ENCODE measurements around the gene STX7. TPM values are rescaled to one million over a fixed set of nuclear protein-coding genes. Genes with fewer than 3 reads are reported as not detected.

STX7 gene
- total RNA-seq, 1 experiment from 2014 or later = 25.6 TPM

DNA sequence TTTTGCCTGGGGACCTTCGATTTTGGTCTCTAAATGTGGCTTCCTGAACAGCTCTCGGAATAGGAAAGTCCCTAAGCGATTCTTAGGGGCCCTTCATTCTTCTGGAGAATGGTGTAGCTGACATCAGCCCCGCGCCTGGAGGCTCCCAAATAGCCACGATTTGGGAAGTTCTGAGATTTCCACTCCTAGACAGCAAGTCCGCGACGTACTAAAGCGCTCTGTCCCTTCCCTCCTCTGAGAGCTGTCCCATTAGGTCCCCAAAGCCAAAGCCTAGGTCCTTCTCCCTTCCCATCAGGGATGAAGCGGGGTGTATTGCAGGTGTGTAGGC is 112.4 kb downstream of the STX7 start:
- no peak overlapping the region for H3K27ac Mint-ChIP-seq
- peak overlapping the region; percentile 83 for H3K4me3 Mint-ChIP-seq
- no peaks in the 10 kb centered on the region for H3K36me3 Mint-ChIP-seq
- H3K4me1 Mint-ChIP-seq = peaks cover 20% of the 10 kb centered on the region
- peak; percentile 30 for ATAC-seq
- ChIA-PET CTCF (interaction anchor here (1.2 kb wide), 1 partner anchor 120 kb away, joined by 8 read pairs; no protein-coding TSS in a partner anchor), POLR2A (interaction anchor here (0.6 kb wide), 2 partner anchors 270 to 514 kb away, joined by 3 to 11 read pairs; no protein-coding TSS in a partner anchor)
- peaks cover under 1% of the 10 kb centered on the region for H3K9me3 Mint-ChIP-seq
- TF ChIP-seq HMGA2 (CRISPR knock-in tag; IDR thresholded peaks at IDR 0.05) (no peak), ZNF423 (CRISPR knock-in tag; IDR thresholded peaks at IDR 0.05) (no peak), CREM (CRISPR knock-in tag; IDR thresholded peaks at IDR 0.05) (no peak), ZNF671 (CRISPR knock-in tag; IDR thresholded peaks at IDR 0.05) (no peak), IRF2 (CRISPR knock-in tag; IDR thresholded peaks at IDR 0.05; ENCODE audit: borderline replicate concordance, low read depth) (no peak)
- TF ChIP-seq, protein P1, sequence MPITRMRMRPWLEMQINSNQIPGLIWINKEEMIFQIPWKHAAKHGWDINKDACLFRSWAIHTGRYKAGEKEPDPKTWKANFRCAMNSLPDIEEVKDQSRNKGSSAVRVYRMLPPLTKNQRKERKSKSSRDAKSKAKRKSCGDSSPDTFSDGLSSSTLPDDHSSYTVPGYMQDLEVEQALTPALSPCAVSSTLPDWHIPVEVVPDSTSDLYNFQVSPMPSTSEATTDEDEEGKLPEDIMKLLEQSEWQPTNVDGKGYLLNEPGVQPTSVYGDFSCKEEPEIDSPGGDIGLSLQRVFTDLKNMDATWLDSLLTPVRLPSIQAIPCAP (CRISPR knock-in tag; IDR thresholded peaks at IDR 0.05) = no peak
- TF ChIP-seq, protein P2, sequence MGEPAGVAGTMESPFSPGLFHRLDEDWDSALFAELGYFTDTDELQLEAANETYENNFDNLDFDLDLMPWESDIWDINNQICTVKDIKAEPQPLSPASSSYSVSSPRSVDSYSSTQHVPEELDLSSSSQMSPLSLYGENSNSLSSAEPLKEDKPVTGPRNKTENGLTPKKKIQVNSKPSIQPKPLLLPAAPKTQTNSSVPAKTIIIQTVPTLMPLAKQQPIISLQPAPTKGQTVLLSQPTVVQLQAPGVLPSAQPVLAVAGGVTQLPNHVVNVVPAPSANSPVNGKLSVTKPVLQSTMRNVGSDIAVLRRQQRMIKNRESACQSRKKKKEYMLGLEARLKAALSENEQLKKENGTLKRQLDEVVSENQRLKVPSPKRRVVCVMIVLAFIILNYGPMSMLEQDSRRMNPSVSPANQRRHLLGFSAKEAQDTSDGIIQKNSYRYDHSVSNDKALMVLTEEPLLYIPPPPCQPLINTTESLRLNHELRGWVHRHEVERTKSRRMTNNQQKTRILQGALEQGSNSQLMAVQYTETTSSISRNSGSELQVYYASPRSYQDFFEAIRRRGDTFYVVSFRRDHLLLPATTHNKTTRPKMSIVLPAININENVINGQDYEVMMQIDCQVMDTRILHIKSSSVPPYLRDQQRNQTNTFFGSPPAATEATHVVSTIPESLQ (CRISPR knock-in tag; IDR thresholded peaks at IDR 0.05) = no peak
- TF ChIP-seq, protein P3, sequence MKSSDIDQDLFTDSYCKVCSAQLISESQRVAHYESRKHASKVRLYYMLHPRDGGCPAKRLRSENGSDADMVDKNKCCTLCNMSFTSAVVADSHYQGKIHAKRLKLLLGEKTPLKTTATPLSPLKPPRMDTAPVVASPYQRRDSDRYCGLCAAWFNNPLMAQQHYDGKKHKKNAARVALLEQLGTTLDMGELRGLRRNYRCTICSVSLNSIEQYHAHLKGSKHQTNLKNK (CRISPR knock-in tag; IDR thresholded peaks at IDR 0.05) = no peak
- TF ChIP-seq, protein P4, sequence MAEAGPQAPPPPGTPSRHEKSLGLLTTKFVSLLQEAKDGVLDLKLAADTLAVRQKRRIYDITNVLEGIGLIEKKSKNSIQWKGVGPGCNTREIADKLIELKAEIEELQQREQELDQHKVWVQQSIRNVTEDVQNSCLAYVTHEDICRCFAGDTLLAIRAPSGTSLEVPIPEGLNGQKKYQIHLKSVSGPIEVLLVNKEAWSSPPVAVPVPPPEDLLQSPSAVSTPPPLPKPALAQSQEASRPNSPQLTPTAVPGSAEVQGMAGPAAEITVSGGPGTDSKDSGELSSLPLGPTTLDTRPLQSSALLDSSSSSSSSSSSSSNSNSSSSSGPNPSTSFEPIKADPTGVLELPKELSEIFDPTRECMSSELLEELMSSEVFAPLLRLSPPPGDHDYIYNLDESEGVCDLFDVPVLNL (CRISPR knock-in tag; IDR thresholded peaks at IDR 0.05; ENCODE audit: borderline replicate concordance, low read depth) = no peak
- TF ChIP-seq, protein P5, sequence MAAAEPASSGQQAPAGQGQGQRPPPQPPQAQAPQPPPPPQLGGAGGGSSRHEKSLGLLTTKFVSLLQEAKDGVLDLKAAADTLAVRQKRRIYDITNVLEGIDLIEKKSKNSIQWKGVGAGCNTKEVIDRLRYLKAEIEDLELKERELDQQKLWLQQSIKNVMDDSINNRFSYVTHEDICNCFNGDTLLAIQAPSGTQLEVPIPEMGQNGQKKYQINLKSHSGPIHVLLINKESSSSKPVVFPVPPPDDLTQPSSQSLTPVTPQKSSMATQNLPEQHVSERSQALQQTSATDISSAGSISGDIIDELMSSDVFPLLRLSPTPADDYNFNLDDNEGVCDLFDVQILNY (CRISPR knock-in tag; IDR thresholded peaks at IDR 0.05) = no peak
- TF ChIP-seq, protein P6, sequence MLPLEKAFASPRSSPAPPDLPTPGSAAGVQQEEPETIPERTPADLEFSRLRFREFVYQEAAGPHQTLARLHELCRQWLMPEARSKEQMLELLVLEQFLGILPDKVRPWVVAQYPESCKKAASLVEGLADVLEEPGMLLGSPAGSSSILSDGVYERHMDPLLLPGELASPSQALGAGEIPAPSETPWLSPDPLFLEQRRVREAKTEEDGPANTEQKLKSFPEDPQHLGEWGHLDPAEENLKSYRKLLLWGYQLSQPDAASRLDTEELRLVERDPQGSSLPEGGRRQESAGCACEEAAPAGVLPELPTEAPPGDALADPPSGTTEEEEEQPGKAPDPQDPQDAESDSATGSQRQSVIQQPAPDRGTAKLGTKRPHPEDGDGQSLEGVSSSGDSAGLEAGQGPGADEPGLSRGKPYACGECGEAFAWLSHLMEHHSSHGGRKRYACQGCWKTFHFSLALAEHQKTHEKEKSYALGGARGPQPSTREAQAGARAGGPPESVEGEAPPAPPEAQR (CRISPR knock-in tag; IDR thresholded peaks at IDR 0.05) = no peak
- TF ChIP-seq, protein P7, sequence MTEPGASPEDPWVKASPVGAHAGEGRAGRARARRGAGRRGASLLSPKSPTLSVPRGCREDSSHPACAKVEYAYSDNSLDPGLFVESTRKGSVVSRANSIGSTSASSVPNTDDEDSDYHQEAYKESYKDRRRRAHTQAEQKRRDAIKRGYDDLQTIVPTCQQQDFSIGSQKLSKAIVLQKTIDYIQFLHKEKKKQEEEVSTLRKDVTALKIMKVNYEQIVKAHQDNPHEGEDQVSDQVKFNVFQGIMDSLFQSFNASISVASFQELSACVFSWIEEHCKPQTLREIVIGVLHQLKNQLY (CRISPR knock-in tag; IDR thresholded peaks at IDR 0.05) = no peak
- TF ChIP-seq, protein P8, sequence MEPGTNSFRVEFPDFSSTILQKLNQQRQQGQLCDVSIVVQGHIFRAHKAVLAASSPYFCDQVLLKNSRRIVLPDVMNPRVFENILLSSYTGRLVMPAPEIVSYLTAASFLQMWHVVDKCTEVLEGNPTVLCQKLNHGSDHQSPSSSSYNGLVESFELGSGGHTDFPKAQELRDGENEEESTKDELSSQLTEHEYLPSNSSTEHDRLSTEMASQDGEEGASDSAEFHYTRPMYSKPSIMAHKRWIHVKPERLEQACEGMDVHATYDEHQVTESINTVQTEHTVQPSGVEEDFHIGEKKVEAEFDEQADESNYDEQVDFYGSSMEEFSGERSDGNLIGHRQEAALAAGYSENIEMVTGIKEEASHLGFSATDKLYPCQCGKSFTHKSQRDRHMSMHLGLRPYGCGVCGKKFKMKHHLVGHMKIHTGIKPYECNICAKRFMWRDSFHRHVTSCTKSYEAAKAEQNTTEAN (CRISPR knock-in tag; IDR thresholded peaks at IDR 0.05) = no peak
- DNase-seq (ENCODE audit: low spot score) = no peak
- H3K27me3 Mint-ChIP-seq (ENCODE audit: low read depth) = peaks cover 78% of the 10 kb centered on the region

DNA sequence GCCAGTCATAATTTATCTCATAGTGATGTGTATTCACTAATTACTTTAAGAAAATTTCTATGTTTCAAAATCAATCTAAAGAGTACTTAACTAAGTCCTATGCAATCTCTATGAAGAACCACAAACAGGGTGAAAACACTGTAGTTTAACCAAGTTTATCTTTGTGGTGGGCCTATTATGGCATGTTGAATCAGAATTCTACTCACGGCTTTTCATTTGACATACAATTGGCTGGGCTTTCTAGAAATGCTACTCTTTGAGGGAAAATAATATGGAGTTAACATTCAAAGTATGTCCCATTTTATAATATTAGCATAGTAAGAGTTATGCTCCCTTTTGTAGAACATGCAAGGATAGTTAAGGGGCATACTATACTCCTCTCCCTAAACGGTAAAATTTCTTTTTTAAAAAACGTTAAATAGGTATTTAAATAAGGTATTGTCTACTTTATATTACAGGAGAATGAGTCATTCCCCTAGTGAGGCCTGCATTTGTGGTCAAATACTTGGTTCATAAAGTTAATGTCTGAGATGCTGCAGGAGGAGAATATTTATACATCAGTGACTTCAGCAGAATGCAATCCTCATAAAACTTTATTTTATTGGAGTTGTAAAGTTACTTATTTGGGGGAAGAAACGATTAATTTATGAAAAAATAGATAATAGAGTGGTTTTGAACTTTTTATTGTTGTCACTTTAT is 113.4 kb downstream of the STX7 start:
- H3K9me3 Mint-ChIP-seq = peaks cover 10% of the 10 kb centered on the region
- H3K27me3 Mint-ChIP-seq (ENCODE audit: low read depth) = peaks cover 78% of the 10 kb centered on the region
- POLR2A ChIA-PET = no interaction called here
- ATAC-seq (no peak), DNase-seq (ENCODE audit: low spot score) (no peak)
- peaks cover 11% of the 10 kb centered on the region for H3K4me1 Mint-ChIP-seq
- H3K36me3 Mint-ChIP-seq = no peaks in the 10 kb centered on the region
- peak overlapping the region; percentile 83; the same call in 1 of the 2 replicates for H3K4me3 Mint-ChIP-seq
- H3K27ac Mint-ChIP-seq = no peak overlapping the region
- CTCF ChIA-PET = interaction anchor here (0.7 kb wide), 1 partner anchor 119 kb away, joined by 3 read pairs; no protein-coding TSS in a partner anchor
- TF ChIP-seq EMX1 (CRISPR knock-in tag; IDR thresholded peaks at IDR 0.05) (no peak), CREM (CRISPR knock-in tag; IDR thresholded peaks at IDR 0.05) (no peak), GRHL2 (CRISPR knock-in tag; IDR thresholded peaks at IDR 0.05; ENCODE audit: insufficient replicate concordance, severe bottlenecking) (no peak), ZNF396 (CRISPR knock-in tag; IDR thresholded peaks at IDR 0.05; ENCODE audit: borderline replicate concordance) (no peak), SMAD4 (CRISPR knock-in tag; IDR thresholded peaks at IDR 0.05) (no peak), NR3C1 (CRISPR knock-in tag; conservative IDR thresholded peaks at IDR 0.05; ENCODE audit: low read depth) (no peak), ESRRA (CRISPR knock-in tag; IDR thresholded peaks at IDR 0.05; ENCODE audit: borderline replicate concordance) (no peak), ZNF263 (CRISPR knock-in tag; IDR thresholded peaks at IDR 0.05; ENCODE audit: low read depth) (no peak), ATF1 (CRISPR knock-in tag; IDR thresholded peaks at IDR 0.05) (no peak)
- TF ChIP-seq, protein P5 (CRISPR knock-in tag; IDR thresholded peaks at IDR 0.05) = no peak
- TF ChIP-seq, protein P9, sequence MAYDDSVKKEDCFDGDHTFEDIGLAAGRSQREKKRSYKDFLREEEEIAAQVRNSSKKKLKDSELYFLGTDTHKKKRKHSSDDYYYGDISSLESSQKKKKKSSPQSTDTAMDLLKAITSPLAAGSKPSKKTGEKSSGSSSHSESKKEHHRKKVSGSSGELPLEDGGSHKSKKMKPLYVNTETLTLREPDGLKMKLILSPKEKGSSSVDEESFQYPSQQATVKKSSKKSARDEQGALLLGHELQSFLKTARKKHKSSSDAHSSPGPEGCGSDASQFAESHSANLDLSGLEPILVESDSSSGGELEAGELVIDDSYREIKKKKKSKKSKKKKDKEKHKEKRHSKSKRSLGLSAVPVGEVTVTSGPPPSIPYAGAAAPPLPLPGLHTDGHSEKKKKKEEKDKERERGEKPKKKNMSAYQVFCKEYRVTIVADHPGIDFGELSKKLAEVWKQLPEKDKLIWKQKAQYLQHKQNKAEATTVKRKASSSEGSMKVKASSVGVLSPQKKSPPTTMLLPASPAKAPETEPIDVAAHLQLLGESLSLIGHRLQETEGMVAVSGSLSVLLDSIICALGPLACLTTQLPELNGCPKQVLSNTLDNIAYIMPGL (CRISPR knock-in tag; IDR thresholded peaks at IDR 0.05) = no peak

Measured in WTC11 (cell line).